NCI-H2227 treated with DMSO at 0.1 percent for 48 hours (cell line): ENCODE measurements around the gene AQP7.
"Not testable (repeated sequence)": the region's sequence is repeated elsewhere in the genome, so short reads cannot be mapped to it uniquely, and the experiment has no call there.

Source experiments
- DNase-seq: peaks from one replicate; lab custom pipeline; 2025; lab: John Stamatoyannopoulos, UW

Gene AQP7

GRCh38 chr9:33402371-33402770, at the start of gene AQP7:
Gene AQP7, minus strand, starts transcription at chr9:33402568. Its CDS starts 1,306 bp downstream, at chr9:33401262.
- not testable (repeated sequence) for DNase-seq

DNA sequence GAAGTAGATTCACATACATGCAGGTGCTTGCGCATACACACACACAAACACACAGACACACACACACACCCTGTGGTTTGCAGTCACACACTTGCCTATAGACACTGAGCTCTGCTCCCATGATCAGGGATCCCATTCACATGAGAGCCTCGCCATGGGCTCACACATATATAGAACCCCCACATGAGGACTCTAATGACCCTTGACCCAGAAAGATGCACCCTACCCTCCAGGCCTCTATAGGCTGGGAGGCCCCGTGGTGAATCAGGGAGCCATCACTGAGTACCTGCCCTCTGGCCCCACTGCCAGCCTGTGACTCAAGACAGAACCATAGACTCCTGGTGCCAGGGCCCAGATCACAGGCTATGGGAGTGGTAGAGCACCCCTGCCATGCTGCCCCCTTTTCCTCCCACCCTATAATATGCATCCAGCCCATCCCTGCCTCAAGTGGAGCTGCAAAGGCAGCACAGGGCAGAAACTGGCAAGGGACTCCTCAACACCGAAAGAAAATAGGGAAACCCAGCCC, 48.3 kb upstream of the AQP7 start:
- no peak for DNase-seq

DNA sequence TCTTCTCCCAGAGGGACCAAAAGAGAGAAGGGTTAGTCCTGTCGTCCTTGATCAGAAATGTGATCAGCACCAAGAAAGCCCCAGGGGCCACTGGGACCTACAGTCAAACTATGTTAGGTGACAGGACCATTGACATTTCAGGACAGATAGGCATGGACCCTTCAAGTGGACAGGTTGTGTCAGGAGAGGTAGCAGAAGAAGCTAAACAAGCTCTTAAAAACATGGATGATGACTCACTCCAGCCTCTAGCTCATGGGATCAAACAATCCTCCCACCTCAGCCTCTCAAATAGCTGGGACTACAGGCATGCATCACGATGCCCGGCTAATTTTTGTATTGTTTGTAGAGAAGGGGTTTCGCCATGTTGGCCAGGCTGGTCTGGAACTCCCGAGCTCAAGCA, 47.3 kb upstream of the AQP7 start:
- no peak for DNase-seq

- no peak for DNase-seq
Observed at GRCh38 chr9:33447799-33448553, 45.6 kb upstream of the AQP7 start.

GRCh38 chr9:33446946-33447798, 44.8 kb upstream of the AQP7 start, which contains the start of gene AQP3:
Gene AQP3, minus strand, starts transcription at chr9:33447593. Its CDS starts 63 bp downstream, at chr9:33447530.
- DNase-seq, result peak; percentile 21

DNA sequence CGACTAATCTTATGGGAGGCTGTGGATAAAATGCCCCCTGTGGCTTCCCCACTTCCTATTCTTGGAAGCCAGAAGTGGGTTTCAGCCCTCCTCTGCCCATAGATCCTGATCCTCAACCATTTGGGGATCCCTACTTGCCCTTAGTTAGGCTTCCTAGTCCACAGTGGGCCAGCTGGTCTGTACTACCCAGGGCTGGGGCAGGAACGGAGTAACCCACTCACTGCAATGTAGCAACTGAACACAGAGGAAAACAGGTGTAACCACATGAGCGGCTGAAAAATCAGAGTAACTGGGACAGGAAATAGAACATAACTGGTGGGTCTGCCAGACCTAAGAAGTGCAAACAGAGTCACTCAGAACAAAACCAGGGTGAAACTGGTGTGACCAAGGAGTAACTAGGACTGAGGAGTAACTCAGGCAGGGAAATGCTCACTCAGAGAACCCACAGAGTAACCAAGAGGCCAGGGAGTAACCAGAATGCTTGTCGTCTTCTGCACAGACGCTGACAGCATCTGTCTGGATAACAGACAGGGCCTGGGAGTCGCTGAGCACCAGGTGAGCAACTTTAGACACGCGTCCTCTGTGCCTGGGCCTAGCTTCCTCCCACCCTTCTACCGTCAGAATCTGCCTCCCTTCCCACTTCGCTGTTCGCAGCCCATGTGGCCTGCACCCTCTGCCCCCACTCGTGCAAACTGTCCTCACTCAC, 44.0 kb upstream of the AQP7 start:
- DNase-seq, result no peak

- DNase-seq, result no peak
Observed at GRCh38 chr9:33445389-33446239, 43.2 kb upstream of the AQP7 start.

- DNase-seq, result no peak
Observed at GRCh38 chr9:33443464-33444154, 41.2 kb upstream of the AQP7 start.

- no peak for DNase-seq
Observed at GRCh38 chr9:33443047-33443446, 40.7 kb upstream of the AQP7 start.

GRCh38 chr9:33442125-33442524, 39.8 kb upstream of the AQP7 start:
- DNase-seq, result no peak

DNA sequence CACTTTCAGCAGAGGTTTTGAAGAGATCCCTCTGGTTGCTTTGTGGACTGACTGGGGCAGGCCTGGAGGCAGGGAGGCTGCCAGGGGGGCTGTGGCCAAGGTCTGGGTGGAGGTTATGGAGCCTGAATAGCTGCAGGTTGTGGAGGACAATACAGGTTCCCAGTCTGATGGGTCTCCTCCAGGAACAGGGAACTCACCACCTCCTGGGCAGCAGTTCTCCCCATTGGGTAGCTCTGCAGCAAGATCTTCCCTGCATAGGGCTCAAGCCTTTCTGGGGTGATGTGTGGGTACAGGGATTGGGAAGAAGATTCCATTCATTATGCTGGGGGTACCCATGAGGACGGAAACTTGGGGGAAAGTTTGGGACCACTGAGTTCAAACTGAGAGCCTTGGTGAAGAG, 38.2 kb upstream of the AQP7 start:
- no peak for DNase-seq

GRCh38 chr9:33440204-33440603, 37.8 kb upstream of the AQP7 start:
- DNase-seq, result no peak

DNA sequence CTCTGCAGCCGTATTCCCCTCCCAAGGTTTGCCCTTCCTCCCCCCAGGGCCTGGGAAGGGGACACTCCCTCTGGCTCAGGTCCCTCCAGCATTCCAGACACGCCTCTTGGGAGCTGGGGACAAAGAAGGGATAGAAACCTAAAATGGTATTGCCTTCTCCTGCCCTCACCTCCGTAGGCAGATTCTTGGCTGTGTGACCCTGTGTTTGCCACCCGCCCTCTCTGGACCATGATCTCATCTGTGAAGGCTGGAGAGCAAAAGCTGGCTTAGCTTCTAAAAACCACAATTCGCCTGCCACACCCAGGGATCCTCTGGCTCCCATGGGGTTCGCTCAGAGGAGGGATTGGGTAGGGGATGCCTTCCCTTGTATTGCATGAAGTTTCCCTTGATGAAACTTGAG, 37.4 kb upstream of the AQP7 start:
- DNase-seq, result no peak

DNA sequence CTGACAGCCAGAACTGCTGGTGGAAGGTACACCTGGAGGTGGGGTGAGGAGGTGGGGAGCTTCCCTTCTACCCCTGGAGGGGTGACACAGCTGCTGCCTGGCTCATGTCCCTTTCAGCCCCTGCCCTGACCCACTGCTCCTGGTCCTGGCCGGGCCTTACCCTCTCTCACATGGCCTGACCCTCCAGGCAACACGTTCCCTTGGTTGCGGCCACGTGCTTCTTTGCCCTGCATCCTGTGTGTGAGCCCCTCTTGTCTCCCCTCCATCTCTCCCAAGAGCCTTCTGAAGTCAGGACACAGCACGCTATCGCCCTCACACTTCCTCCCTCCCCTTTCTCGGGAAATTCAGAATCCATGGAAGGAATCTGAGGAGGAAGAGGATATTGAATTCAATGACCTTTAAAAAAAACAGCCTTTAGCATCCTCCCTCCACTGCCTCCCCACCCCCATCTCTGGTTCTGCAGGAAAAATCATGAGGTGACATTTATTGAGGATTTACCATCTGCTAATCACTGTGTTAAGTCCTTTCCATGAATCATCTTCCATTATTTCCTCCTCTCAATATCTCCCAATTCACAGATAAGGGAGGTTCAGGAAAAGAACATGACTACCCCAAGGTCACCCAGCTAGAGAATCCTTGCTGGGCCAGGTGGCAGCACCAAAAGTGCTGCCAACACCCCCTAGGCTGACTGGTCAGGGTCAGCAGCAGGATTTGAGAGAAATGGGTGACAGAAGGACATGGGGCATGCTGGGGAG, 36.7 kb upstream of the AQP7 start:
- DNase-seq, result no peak

DNA sequence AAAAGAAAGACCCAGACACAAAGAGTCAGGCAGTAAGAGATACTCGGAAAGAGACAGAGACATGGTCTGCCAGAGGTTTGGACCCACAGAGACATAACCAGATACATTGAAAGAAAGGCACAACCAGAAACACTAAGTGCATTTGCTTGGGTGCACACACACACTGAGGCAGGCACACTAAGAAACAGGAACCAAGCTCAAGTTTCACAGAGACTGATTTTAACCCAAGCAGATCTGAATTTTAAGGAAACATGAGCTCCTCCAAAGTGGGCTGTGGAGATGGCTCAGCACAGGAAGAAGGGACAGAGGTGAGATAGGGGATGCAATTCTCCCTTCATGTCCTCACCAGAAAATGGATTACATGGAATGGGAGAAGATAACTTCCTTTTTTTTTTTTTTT, 35.5 kb upstream of the AQP7 start:
- DNase-seq, result no peak

GRCh38 chr9:33437205-33437604, 34.8 kb upstream of the AQP7 start:
- DNase-seq, result no peak

- DNase-seq, result no peak
Observed at GRCh38 chr9:33436445-33436844, 34.1 kb upstream of the AQP7 start.

DNA sequence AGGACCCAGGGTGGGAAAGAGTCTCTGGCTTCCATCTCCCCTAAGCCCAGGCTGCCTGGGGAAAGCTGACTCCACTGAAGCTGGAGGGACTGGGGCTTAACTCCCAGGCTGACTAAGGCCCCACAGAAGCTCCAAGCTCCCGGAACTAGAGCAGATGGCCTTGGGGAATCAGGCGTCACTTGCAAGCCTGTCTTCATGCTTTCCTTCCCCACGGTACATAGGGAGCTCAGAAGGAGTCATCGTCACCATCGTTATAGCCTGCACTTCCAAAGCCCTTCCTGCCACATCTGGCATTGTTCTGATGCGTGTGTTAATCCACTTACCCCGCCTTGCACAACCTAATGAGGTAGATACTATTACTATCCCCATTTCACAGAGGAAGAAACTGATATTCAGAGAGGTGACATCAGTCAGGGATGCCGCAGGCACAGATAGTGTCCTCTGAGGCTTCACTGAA, 33.5 kb upstream of the AQP7 start:
- DNase-seq, result no peak

DNA sequence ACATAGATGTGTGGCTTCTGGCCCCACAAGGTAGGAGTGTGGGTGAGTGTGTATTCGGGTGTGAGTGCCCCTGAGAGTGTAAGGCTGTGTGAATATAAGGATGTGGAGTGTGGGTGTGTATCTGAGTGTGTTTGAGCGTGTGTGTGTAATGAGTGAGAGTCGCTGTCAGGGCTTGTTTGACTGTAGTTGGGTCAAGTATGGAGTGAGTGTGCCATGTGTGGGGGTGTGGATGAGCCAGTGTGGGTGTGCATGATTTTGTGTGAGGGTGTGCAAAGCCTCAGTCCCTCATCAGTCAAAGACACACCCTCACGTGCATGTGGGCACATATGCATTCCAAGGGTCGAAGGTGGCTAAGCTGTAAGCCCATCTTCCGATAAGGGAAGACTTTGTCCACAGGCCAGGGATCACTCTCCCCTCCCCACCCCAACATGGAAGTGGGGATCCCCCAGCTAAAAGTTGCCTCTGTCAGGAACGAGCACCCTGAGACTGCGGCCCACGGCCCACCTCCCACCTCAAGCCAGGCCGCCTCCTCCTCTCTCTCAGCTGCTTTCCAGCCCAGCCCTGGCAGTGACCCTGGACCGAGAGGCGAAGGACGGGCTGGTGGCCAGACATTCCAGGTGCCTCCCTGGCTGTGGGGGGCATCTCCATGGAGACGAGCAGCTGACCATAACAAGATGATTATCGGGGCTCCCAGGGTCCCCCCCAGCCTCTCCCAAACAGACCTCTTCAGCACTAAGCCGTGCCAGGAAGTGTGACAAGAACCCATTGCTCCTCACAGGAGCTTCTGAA, 32.1 kb upstream of the AQP7 start:
- DNase-seq, result no peak
